ENCODE results near the gene SULT2B1. TPM values are rescaled to one million over a fixed set of nuclear protein-coding genes. Genes with fewer than 3 reads are reported as not detected.
"Not testable (repeated sequence)": the region's sequence is repeated elsewhere in the genome, so short reads cannot be mapped to it uniquely, and the experiment has no call there.

SULT2B1 gene
- total and polyA plus RNA-seq, 2 donors = 0.30 to 0.42 TPM

DNA sequence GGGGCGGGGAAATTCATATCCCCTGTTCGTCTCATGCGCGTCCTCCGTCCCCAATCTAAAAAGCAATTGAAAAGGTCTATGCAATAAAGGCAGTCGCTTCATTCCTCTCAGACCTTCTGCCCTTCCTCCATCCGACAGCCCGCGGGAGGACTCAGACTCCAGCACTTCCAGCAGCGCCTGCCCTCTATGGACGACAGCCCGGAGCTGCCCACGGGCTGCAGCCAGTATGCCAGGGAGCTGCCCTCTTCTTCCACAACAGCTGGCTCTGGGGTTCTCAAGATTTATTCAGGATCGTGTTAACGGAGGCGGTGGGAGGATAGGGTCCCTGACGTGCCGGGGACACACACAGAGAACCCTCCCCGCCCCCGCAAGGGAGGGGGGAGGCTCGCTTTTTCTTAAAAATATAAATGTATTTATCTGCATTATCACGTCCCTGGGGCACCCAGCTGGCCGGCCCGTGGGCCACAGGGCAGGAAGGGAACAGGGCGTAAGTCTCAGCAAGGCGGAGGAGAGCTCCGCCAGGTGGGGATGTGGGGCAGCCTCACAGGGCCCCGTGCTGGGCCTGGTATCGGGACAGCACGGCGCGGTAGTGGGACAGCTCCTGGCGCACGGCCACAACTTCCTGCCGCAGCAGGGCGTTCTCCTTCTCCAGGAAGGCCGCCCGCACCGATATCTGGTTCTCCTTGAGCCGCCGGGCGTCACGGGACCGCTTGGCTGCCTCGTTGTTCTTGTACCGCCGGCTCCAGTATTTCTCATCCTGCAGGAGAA is 78.5 kb downstream of the SULT2B1 start:
- no peak for DNase-seq (ENCODE audit: extremely low spot score)
- Histone ChIP-seq H3K4me3 (ENCODE audit: low read depth, low read length) (no peak overlapping the region), H3K36me3 (ENCODE audit: insufficient read depth) (no peaks in the 10 kb centered on the region), H3K4me1 (ENCODE audit: insufficient read depth) (no peaks in the 10 kb centered on the region), H3K27ac (ENCODE audit: low read depth) (peak overlapping the region; percentile 40)
- 15% methylated on average over 47 of the region's 47 CpGs for WGBS

GRCh38 chr19:48631225-48631624 is 79.3 kb downstream of the SULT2B1 start:
- no peaks in the 10 kb centered on the region for H3K4me1 ChIP-seq (ENCODE audit: insufficient read depth)
- DNase-seq (ENCODE audit: extremely low spot score) = no peak
- H3K27ac ChIP-seq (ENCODE audit: low read depth) = no peak overlapping the region
- WGBS = 68% methylated on average over 3 of the region's 3 CpGs
- H3K36me3 ChIP-seq (ENCODE audit: insufficient read depth) = no peaks in the 10 kb centered on the region
- no peak overlapping the region for H3K4me3 ChIP-seq (ENCODE audit: low read depth, low read length)

GRCh38 chr19:48632286-48632685 is 80.3 kb downstream of the SULT2B1 start:
- not testable (repeated sequence) for DNase-seq (ENCODE audit: extremely low spot score); H3K36me3 ChIP-seq (ENCODE audit: insufficient read depth); H3K4me1 ChIP-seq (ENCODE audit: insufficient read depth); H3K4me3 ChIP-seq (ENCODE audit: low read depth, low read length); H3K27ac ChIP-seq (ENCODE audit: low read depth)
- 90% methylated on average over 11 of the region's 11 CpGs for WGBS

- Histone ChIP-seq H3K27ac (ENCODE audit: low read depth) (no peak overlapping the region), H3K4me1 (ENCODE audit: insufficient read depth) (no peaks in the 10 kb centered on the region)
- no peak for DNase-seq (ENCODE audit: extremely low spot score)
These were observed 80.7 kb downstream of the SULT2B1 start for GRCh38 chr19:48632692-48633147.

DNA sequence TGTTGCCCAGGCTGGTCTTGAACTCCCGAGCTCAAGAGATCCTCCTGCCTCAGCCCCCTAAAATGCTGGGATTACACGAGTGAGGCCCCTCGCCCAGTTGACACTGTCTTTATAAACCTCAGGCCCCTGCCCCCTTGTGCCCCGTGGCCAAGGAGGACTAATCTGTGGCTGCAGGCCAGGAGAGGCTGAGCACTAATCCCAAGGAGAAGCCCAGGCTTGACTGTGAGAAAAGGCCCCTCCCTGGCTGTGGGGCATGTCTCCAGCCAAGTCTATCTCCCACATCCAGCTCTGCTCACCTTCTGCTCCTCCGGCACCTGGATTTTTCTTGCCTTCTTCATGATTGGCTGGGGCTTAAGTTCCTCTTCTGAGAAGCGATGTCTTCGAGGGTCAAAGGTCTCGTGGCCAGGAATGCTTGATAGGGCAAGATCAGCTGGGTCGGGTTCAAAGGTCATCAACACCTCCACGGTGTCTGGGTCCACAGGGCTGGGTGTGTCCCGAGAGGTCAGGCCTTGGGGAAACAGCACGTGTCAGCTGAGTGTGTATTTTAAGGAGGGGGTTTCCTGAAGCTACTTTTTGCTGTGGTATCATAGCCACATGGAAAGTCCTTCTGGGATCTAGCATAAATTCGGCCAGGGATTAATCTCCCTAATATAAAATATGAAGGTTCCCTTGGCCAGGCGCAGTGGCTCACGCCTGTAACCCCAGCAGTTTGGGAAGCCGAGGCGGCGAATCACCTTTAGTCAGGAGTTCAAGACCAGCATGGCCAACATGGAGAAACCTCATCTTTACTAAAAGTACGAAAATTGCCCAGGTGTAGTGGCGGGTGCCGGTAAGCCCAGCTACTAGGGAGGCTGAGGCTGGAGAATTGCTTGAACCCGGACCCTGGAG is 81.4 kb downstream of the SULT2B1 start:
- Histone ChIP-seq H3K4me1 (ENCODE audit: insufficient read depth) (no peaks in the 10 kb centered on the region), H3K27ac (ENCODE audit: low read depth) (no peak overlapping the region), H3K36me3 (ENCODE audit: insufficient read depth) (no peaks in the 10 kb centered on the region), H3K4me3 (ENCODE audit: low read depth, low read length) (no peak overlapping the region)
- no peak for DNase-seq (ENCODE audit: extremely low spot score)
- WGBS = 70% methylated on average over 22 of the region's 22 CpGs

More at GRCh38 chr19:48632692-48633147, 80.7 kb downstream of the SULT2B1 start:
- Histone ChIP-seq H3K36me3 (ENCODE audit: insufficient read depth) (no peaks in the 10 kb centered on the region), H3K4me3 (ENCODE audit: low read depth, low read length) (no peak overlapping the region)

DNA sequence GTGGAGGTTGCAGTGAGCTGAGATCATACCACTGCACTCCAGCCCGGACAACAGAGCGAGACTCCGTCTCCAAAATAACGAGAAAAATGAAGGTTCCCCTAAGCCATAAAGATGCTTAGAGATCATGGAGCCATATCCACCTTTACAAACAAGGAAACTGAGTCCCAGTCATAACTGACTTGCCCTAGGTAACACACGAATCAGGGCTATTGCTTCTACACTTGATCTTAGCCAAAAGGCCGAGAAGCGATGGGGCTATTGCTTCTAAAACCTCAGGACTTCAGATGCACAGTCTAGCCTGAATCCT is 82.0 kb downstream of the SULT2B1 start:
- Histone ChIP-seq H3K4me3 (ENCODE audit: low read depth, low read length) (no peak overlapping the region), H3K27ac (ENCODE audit: low read depth) (no peak overlapping the region), H3K4me1 (ENCODE audit: insufficient read depth) (no peaks in the 10 kb centered on the region), H3K36me3 (ENCODE audit: insufficient read depth) (no peaks in the 10 kb centered on the region)
- no peak for DNase-seq (ENCODE audit: extremely low spot score)
- 48% methylated on average over 7 of the region's 7 CpGs for WGBS

GRCh38 chr19:48634424-48635262 is 82.7 kb downstream of the SULT2B1 start:
- Histone ChIP-seq H3K27ac (ENCODE audit: low read depth) (peak overlapping the region; percentile 83), H3K4me1 (ENCODE audit: insufficient read depth) (no peaks in the 10 kb centered on the region), H3K36me3 (ENCODE audit: insufficient read depth) (no peaks in the 10 kb centered on the region), H3K4me3 (ENCODE audit: low read depth, low read length) (peak overlapping the region; percentile 1)
- DNase-seq (ENCODE audit: extremely low spot score) = peak; percentile 83
- 7% methylated on average over 37 of the region's 37 CpGs for WGBS

- H3K36me3 ChIP-seq (ENCODE audit: insufficient read depth) = no peaks in the 10 kb centered on the region
- no peaks in the 10 kb centered on the region for H3K4me1 ChIP-seq (ENCODE audit: insufficient read depth)
- DNase-seq (ENCODE audit: extremely low spot score) = no peak
- peak overlapping the region; percentile 60 for H3K4me3 ChIP-seq (ENCODE audit: low read depth, low read length)
- H3K27ac ChIP-seq (ENCODE audit: low read depth) = peak overlapping the region; percentile 83
- 2% methylated on average over 67 of the region's 67 CpGs for WGBS
These were observed 83.4 kb downstream of the SULT2B1 start for GRCh38 chr19:48635263-48635965.

DNA sequence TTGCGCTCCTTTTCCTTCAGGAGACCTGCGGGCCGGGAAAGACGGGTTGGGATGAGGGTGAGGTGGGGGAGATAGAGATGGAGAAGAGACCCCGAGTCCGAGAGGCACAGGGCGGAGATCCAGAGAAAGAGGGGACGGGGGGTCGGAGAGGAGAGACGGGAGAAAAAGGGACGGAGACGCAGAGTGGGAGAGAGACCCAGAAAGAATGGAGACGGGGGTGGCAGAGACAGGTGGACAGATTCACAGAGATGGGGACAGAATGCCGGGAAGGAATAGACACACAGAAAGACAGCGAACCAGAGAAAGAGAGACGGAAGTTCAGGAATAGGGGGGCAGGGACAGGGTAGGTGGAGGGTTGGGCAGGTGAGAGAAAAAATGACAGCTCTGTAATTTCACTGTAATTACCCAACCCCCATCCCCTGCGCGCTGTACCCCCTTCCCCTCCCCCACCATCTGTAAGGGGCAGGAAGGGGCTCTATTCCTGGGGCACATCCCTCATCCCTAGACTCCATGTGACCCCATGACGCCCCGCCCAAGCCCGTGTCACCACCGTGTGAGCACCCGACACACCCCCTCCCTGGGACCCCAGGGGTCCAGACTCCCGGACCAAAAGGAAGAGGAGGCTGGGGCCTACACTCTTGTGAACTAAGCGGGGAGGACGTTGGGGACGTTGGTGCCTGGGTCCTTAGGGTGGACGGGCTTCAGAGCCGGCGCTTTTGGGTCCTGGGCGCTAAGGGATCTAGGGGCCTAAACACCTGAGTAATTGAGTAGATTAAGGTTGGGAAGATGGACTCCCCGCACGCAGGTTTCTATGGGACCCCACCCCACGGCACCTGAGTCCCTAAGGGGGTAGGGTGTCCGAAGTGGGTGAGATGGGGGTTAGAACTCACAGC is 84.2 kb downstream of the SULT2B1 start:
- Histone ChIP-seq H3K4me3 (ENCODE audit: low read depth, low read length) (peak overlapping the region; percentile 60), H3K27ac (ENCODE audit: low read depth) (peak overlapping the region; percentile 87), H3K36me3 (ENCODE audit: insufficient read depth) (no peaks in the 10 kb centered on the region), H3K4me1 (ENCODE audit: insufficient read depth) (no peaks in the 10 kb centered on the region)
- 4% methylated on average over 35 of the region's 35 CpGs for WGBS
- DNase-seq (ENCODE audit: extremely low spot score) = no peak

DNA sequence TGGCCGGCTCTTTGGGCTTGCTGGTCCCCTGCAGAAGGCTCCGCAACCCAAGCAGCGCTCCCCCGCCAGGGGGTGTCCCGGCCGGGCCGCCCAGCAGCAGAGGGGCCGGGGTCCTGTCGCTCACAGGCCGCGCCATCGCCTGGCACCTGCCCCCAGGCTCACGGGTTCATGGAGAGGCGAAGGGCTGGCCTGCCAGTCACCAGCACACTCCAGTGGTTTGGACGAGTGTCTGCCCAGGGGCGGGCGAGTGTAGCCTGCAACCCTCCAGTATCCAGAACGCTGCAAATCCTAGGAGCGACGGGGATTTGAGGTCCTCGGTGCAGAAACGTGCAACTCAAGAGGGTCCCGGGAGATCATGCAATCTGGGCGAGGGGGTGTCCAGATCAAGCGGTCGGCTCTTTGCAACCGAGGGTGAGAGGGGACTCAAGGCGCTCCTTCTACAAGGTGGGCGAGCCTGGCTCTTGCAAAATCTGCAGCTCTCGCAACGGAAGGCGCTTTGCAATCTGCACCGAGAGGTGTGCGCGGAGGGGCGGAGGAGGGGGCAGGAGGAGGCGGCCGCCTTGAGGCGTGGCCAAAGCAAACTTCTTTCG is 85.0 kb downstream of the SULT2B1 start, which contains the start of gene DBP:
Gene DBP, minus strand, starts transcription at position 521 of the 590 bp plus-strand sequence. Its CDS starts 385 bp downstream, at position 136.
- DNase-seq (ENCODE audit: extremely low spot score) = no peak

DNA sequence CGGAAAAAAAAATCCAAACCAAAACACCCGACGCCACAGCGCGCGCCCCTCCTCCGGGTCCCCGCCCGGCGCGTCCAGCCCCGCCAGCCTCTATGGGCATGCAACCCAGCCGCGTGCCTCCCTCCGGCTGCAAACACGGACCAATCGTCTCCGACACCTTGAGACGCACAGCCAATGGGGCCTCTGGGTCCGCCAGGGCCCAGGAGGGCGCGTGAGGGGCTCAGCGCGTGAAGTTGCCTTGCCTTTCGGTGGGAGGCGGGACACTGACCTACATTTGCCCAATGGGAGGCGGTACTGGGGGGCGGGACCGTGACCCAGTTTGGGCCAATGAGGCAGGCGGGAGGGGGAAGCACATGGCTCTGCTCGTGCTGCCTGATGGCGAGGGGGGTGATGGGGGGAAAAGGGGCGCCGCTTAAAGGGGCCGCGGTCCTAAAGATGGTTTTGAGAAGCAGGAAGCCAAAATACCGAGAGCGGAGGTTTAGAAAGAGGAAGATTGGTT is 85.5 kb downstream of the SULT2B1 start:
- peak overlapping the region; percentile 60 for H3K4me3 ChIP-seq (ENCODE audit: low read depth, low read length)
- peak overlapping the region; percentile 95 for H3K27ac ChIP-seq (ENCODE audit: low read depth)
- peak; percentile 98 for DNase-seq (ENCODE audit: extremely low spot score)
- no peaks in the 10 kb centered on the region for H3K36me3 ChIP-seq (ENCODE audit: insufficient read depth)
- WGBS = under 1% methylated on average over 38 of the region's 38 CpGs
- no peaks in the 10 kb centered on the region for H3K4me1 ChIP-seq (ENCODE audit: insufficient read depth)

More for the DNA sequence above, 85.0 kb downstream of the SULT2B1 start, which contains the start of gene DBP:
- peak within 1 kb of the TSS; percentile 60 for H3K4me3 ChIP-seq (ENCODE audit: low read depth, low read length)
- H3K36me3 ChIP-seq (ENCODE audit: insufficient read depth) = no peaks in the 10 kb centered on the region
- H3K27ac ChIP-seq (ENCODE audit: low read depth) = peak within 1 kb of the TSS; percentile 95
- WGBS = under 1% methylated on average over 40 of the region's 40 CpGs
- no peaks in the 10 kb centered on the region for H3K4me1 ChIP-seq (ENCODE audit: insufficient read depth)
